ENCODE measurements around the gene ATP1A1. TPM values are rescaled to one million over a fixed set of nuclear protein-coding genes. Genes with fewer than 3 reads are reported as not detected.

ATP1A1 gene
- total RNA-seq = 100 to 1,000 TPM; 718 to 936 TPM

GRCh38 chr1:116372651-116373430 lies at the start of gene ATP1A1:
TSS of gene ATP1A1 (plus strand) at chr1:116373244. CDS start at chr1:116373512, 268 bp downstream.
- TF ChIP-seq CTCF (IDR thresholded peaks at IDR 0.05) = no peak
- Histone ChIP-seq H3K4me3 (peak within 1 kb of the TSS; percentile 85), H3K27ac (peak within 1 kb of the TSS; percentile 90), H3K36me3 (no peaks in the 10 kb centered on the region), H3K9me3 (no peaks in the 10 kb centered on the region), H3K27me3 (no peaks in the 10 kb centered on the region), H3K9ac (ENCODE audit: low read depth in 2 of 2, low read length in 2 of 2) (peak within 1 kb of the TSS; percentile 89 to 96), H3K4me1 (peaks cover 6% of the 10 kb centered on the region)
- intact Hi-C loops (cut with DNase I) = no loop called here
- peak; percentile 99 for DNase-seq

- Histone ChIP-seq H3K36me3 (no peaks in the 10 kb centered on the region), H3K4me1 (peaks cover 13% of the 10 kb centered on the region), H3K27me3 (no peaks in the 10 kb centered on the region), H3K27ac (peak overlapping the region; percentile 58), H3K9ac (ENCODE audit: low read depth in 2 of 2, low read length in 2 of 2) (no peak overlapping the region), H3K4me3 (no peak overlapping the region), H3K9me3 (no peaks in the 10 kb centered on the region)
- intact Hi-C loops (cut with DNase I) = loop anchor here (10.0 kb wide), 1 partner anchor 149 kb away; no protein-coding TSS in a partner anchor
- TF ChIP-seq CTCF (IDR thresholded peaks at IDR 0.05) = no peak
- no peak for DNase-seq
Observed at GRCh38 chr1:116323491-116323890, 49.6 kb upstream of the ATP1A1 start.

- Histone ChIP-seq H3K27me3 (no peaks in the 10 kb centered on the region), H3K9me3 (no peaks in the 10 kb centered on the region), H3K4me1 (peaks cover 13% of the 10 kb centered on the region), H3K27ac (peak overlapping the region; percentile 14), H3K36me3 (no peaks in the 10 kb centered on the region), H3K9ac (ENCODE audit: low read depth in 2 of 2, low read length in 2 of 2) (peak overlapping the region in 1 of 2 donors; percentile 1), H3K4me3 (no peak overlapping the region)
- DNase-seq = no peak
- intact Hi-C loops (cut with DNase I) = loop anchor here (10.0 kb wide), 1 partner anchor 150 kb away; no protein-coding TSS in a partner anchor
- no peak for TF ChIP-seq CTCF (IDR thresholded peaks at IDR 0.05)
Observed at GRCh38 chr1:116324411-116324810, 48.6 kb upstream of the ATP1A1 start.

GRCh38 chr1:116325104-116325503 lies 47.9 kb upstream of the ATP1A1 start:
- Histone ChIP-seq H3K27ac (peak overlapping the region; percentile 14), H3K36me3 (no peaks in the 10 kb centered on the region), H3K27me3 (no peaks in the 10 kb centered on the region), H3K9me3 (no peaks in the 10 kb centered on the region), H3K4me1 (peaks cover 13% of the 10 kb centered on the region), H3K4me3 (no peak overlapping the region), H3K9ac (ENCODE audit: low read depth in 2 of 2, low read length in 2 of 2) (peak overlapping the region in 1 of 2 donors; percentile 1)
- TF ChIP-seq CTCF (IDR thresholded peaks at IDR 0.05) = no peak
- intact Hi-C loops (cut with DNase I) = loop anchor here (10.0 kb wide), 1 partner anchor 150 kb away; no protein-coding TSS in a partner anchor
- no peak for DNase-seq

GRCh38 chr1:116325922-116326321 lies 47.1 kb upstream of the ATP1A1 start:
- Histone ChIP-seq H3K4me3 (no peak overlapping the region), H3K27me3 (no peaks in the 10 kb centered on the region), H3K9ac (ENCODE audit: low read depth in 2 of 2, low read length in 2 of 2) (peak overlapping the region in 1 of 2 donors; percentile 7), H3K4me1 (peaks cover 13% of the 10 kb centered on the region), H3K36me3 (no peaks in the 10 kb centered on the region), H3K27ac (no peak overlapping the region), H3K9me3 (no peaks in the 10 kb centered on the region)
- no peak for DNase-seq
- no peak for TF ChIP-seq CTCF (IDR thresholded peaks at IDR 0.05)
- intact Hi-C loops (cut with DNase I) = loop anchor here (10.0 kb wide), 1 partner anchor 151 kb away; no protein-coding TSS in a partner anchor
